NB4 (cell line): Measurements from ENCODE around the gene DYDC2.

ENCODE experiments used
- CTCF ChIP-seq: IDR thresholded peaks from one replicate; pipeline ENCODE4 v1.5.1; 2012; ENCODE audit warnings: low read depth, low read length
- POLR2A ChIP-seq: IDR thresholded peaks from 2 replicates; pipeline ENCODE4 v1.6.1; 2011; ENCODE audit warnings: mild to moderate bottlenecking; ENCODE audit not compliant: insufficient read length; ENCODE audit errors: extremely low read depth

GRCh38 chr10:80414142-80414895, 57.7 kb downstream of the DYDC2 start:
- TF ChIP-seq CTCF: no peak
- TF ChIP-seq POLR2A: no peak
